Dendritic cell treated with granulocyte-macrophage colony-stimulating factor and Interleukin-4, amounts not matched to agents 40 ng/mL and 50 ng/mL, for 4 days (primary cell): ENCODE results near the gene MFRP.

Experiments used
- H3K27ac Mint-ChIP-seq: one replicate; pipeline ENCODE4 v1.8.0; 2022; ENCODE audit warnings: mild to moderate bottlenecking, mixed read lengths
- H3K27me3 Mint-ChIP-seq: one replicate; pipeline ENCODE4 v1.8.0; 2022; ENCODE audit warnings: mild to moderate bottlenecking, mixed read lengths
- H3K36me3 Mint-ChIP-seq: one replicate; pipeline ENCODE4 v1.8.0; 2022; ENCODE audit warnings: low read depth, mixed read lengths
- H3K4me1 Mint-ChIP-seq: one replicate; pipeline ENCODE4 v1.8.0; 2022; ENCODE audit warnings: low read depth, mixed read lengths
- H3K4me3 Mint-ChIP-seq: one replicate; pipeline ENCODE4 v1.8.0; 2022; ENCODE audit warnings: mild to moderate bottlenecking, moderate library complexity, mixed read lengths
- H3K9me3 Mint-ChIP-seq: one replicate; pipeline ENCODE4 v1.8.0; 2022; ENCODE audit warnings: mixed read lengths
- intact Hi-C: fragments of 100-400 bp; cut with micrococcal nuclease; formaldehyde crosslinking; loops from one replicate; pipeline ENCODE4 v1.15.0; 2022

The MFRP gene

GRCh38 chr11:119315131-119316015 lies 31.1 kb downstream of the MFRP start:
- Mint-ChIP-seq H3K36me3 (no peaks in the 10 kb centered on the region), H3K27me3 (peaks cover 69% of the 10 kb centered on the region), H3K27ac (no peak overlapping the region), H3K4me3 (no peak overlapping the region), H3K9me3 (no peaks in the 10 kb centered on the region), H3K4me1 (peaks cover 17% of the 10 kb centered on the region)
- intact Hi-C loops: no loop called here

DNA sequence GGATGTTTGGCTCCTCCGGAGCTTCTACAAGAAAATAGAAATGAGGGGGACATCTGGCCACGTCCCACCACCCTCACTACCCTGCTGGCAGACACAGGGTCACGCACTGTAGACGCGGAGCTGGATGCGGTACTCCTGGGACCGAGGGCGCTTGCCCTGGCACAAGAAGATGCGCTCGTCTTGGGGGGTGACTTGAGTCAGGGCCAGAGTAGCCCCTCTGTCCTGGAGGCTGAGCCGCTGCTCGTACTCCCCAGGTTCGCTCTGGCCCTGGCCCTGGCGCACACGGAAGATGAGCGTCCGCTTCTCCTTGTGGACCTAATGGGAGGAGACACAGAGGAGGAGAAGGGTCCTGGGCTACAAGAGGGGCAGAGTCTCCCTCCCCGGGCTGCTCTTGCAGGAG lies 31.8 kb downstream of the MFRP start:
- Mint-ChIP-seq H3K4me3 (no peak overlapping the region), H3K27me3 (peaks cover 63% of the 10 kb centered on the region), H3K4me1 (peaks cover 14% of the 10 kb centered on the region), H3K36me3 (peaks cover 3% of the 10 kb centered on the region), H3K27ac (no peak overlapping the region), H3K9me3 (no peaks in the 10 kb centered on the region)
- intact Hi-C loops: no loop called here

DNA sequence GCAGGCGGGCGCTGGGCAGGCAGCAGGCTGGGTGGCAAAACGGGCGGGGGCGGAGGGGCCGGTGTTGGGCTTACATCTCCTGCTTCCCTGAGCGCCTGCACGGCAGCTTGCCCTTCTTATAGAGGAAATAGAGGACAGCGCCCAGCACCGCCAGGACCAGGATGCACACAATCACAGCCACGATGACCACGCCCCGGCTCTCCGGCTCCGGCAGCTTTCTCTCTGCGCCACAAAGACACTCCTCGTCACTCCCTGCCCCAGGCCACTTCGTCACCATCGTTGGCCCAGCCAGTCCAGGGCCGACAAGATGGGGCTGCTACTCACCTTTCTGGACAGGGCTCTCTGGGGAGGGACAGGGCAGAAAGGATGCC lies 35.8 kb downstream of the MFRP start:
- no peak overlapping the region for H3K27ac Mint-ChIP-seq
- intact Hi-C loops: no loop called here
- peaks cover 24% of the 10 kb centered on the region for H3K27me3 Mint-ChIP-seq
- H3K4me3 Mint-ChIP-seq: no peak overlapping the region
- no peaks in the 10 kb centered on the region for H3K9me3 Mint-ChIP-seq
- peaks cover 10% of the 10 kb centered on the region for H3K4me1 Mint-ChIP-seq
- H3K36me3 Mint-ChIP-seq: peaks cover 40% of the 10 kb centered on the region

GRCh38 chr11:119309953-119310681 lies 36.4 kb downstream of the MFRP start:
- peaks cover 18% of the 10 kb centered on the region for H3K27me3 Mint-ChIP-seq
- intact Hi-C loops: no loop called here
- peaks cover 4% of the 10 kb centered on the region for H3K4me1 Mint-ChIP-seq
- H3K27ac Mint-ChIP-seq: no peak overlapping the region
- no peaks in the 10 kb centered on the region for H3K9me3 Mint-ChIP-seq
- peaks cover 46% of the 10 kb centered on the region for H3K36me3 Mint-ChIP-seq
- H3K4me3 Mint-ChIP-seq: no peak overlapping the region

- peaks cover 4% of the 10 kb centered on the region for H3K4me1 Mint-ChIP-seq
- no peak overlapping the region for H3K27ac Mint-ChIP-seq
- peaks cover 53% of the 10 kb centered on the region for H3K36me3 Mint-ChIP-seq
- peaks cover 11% of the 10 kb centered on the region for H3K27me3 Mint-ChIP-seq
- H3K9me3 Mint-ChIP-seq: no peaks in the 10 kb centered on the region
- H3K4me3 Mint-ChIP-seq: no peak overlapping the region
- intact Hi-C loops: no loop called here
These were observed 37.1 kb downstream of the MFRP start for GRCh38 chr11:119309411-119309810.

DNA sequence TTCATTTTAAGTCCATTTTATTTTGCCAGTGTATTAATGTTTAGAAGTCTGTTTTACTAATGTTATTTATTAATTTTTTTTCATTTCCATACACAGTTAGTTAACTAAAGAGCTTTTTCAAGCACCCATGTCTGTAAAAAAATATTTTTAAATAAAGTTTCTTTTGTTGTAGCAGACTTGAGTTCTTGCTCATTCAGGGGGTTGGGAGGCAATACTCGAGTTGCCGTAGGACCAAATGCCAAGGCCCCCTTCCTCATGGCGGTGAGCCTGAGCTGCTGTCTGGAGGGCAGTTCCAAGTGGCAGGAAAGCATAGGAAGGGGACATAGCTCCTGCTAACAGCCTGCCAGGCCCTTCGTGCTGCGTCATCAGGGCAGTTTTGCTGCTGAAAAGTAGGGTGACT lies 38.5 kb downstream of the MFRP start:
- peaks cover 5% of the 10 kb centered on the region for H3K27me3 Mint-ChIP-seq
- H3K9me3 Mint-ChIP-seq: no peaks in the 10 kb centered on the region
- no peak overlapping the region for H3K4me3 Mint-ChIP-seq
- H3K36me3 Mint-ChIP-seq: peaks cover 67% of the 10 kb centered on the region
- H3K4me1 Mint-ChIP-seq: peaks cover 4% of the 10 kb centered on the region
- intact Hi-C loops: no loop called here
- no peak overlapping the region for H3K27ac Mint-ChIP-seq

DNA sequence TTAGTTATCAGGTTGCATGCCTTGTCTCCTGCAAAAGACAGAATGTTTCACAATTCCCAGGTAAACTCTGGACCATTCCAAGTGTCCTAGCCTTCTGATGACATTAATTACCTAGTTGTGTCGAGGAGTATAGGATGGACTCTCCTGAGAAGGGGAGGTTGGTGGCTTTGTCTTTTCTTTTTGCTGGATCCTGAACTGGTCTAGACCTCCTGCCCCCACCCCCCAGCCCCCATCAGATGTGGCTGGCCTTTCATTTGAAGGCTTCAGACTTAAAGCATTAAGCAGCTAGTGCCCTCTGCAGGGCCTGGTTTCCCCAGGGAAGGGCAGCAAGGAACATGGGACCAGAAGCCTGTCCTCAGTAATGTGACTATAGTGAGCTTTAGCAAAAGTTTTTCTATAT lies 39.3 kb downstream of the MFRP start:
- Mint-ChIP-seq H3K9me3 (no peaks in the 10 kb centered on the region), H3K4me1 (peaks cover 4% of the 10 kb centered on the region), H3K4me3 (no peak overlapping the region), H3K27ac (no peak overlapping the region), H3K27me3 (peaks cover 1% of the 10 kb centered on the region), H3K36me3 (peaks cover 75% of the 10 kb centered on the region)
- intact Hi-C loops: no loop called here

DNA sequence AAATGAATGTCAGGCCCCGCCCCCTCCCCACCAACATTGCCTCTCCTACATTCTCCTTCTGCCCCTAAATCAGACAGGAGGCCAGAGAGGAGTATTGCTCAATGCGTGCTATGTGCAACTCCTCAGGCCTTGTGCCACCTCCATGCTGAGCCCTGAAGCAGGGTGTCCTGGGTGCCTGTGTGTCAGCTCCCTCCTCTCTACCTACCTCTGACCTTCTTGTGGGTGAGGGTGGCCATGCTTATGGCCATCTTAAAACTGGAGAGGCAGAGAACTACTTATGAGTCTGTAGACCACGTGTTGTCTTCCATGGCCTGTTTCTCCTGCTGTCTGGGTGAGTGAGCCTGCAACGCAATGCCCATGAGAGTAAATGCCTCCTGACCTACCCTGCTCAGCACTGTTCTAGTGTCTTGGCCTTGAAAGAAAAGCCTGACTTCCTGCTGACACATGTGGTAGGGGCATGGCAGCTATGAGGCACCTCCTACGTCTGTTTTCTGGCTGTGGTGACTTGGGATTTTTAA lies 40.1 kb downstream of the MFRP start:
- intact Hi-C loops: no loop called here
- no peaks in the 10 kb centered on the region for H3K27me3 Mint-ChIP-seq
- H3K36me3 Mint-ChIP-seq: peaks cover 83% of the 10 kb centered on the region
- H3K4me3 Mint-ChIP-seq: no peak overlapping the region
- peaks cover 4% of the 10 kb centered on the region for H3K4me1 Mint-ChIP-seq
- no peak overlapping the region for H3K27ac Mint-ChIP-seq
- H3K9me3 Mint-ChIP-seq: no peaks in the 10 kb centered on the region

DNA sequence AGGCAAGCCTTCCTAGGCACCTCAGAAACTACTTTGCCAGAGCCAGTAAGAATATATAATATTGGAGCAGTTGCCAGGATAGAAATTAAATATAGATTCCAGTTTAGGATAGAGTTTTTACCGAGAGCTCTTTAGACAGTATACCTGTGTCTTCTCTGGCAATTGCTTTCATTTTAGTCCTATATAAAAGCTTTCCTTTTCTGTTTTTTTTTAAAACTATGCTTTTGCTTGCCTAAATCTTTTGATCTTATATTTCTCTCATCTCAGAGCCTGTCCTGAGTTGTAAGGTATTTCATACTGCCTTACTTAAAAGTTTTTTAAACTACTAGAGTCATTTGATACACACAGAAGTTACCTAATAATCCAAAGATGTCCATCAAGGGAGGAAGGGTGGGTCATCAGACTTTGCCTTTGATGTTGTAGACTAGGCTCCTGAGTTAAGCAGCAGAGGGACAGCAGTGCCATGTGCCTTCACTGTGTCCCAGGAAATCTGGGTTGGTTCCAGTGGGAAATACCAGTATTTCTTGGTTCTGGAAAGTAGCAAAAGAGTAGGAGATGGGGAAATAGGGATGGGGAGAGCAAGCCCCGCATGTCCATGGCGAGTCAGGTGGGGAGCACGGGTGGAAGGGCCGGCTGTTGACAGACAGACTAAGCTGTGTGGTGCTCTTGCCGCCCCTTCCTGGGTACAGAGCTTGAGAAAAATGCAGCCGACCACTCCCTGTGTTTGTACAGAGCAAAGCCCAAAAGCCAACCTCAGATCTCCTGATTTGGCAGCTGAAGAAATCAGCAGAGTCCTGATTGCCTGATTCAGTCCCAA lies 40.7 kb downstream of the MFRP start:
- intact Hi-C loops: no loop called here
- Mint-ChIP-seq H3K4me1 (peaks cover 4% of the 10 kb centered on the region), H3K36me3 (peaks cover 89% of the 10 kb centered on the region)

GRCh38 chr11:119303227-119303718 lies 43.2 kb downstream of the MFRP start:
- Mint-ChIP-seq H3K36me3 (peaks cover 97% of the 10 kb centered on the region), H3K4me3 (no peak overlapping the region)
- intact Hi-C loops: no loop called here

More for the DNA sequence above, 40.7 kb downstream of the MFRP start:
- H3K27ac Mint-ChIP-seq: no peak overlapping the region
- H3K4me3 Mint-ChIP-seq: no peak overlapping the region
- H3K27me3 Mint-ChIP-seq: no peaks in the 10 kb centered on the region
- H3K9me3 Mint-ChIP-seq: no peaks in the 10 kb centered on the region

DNA sequence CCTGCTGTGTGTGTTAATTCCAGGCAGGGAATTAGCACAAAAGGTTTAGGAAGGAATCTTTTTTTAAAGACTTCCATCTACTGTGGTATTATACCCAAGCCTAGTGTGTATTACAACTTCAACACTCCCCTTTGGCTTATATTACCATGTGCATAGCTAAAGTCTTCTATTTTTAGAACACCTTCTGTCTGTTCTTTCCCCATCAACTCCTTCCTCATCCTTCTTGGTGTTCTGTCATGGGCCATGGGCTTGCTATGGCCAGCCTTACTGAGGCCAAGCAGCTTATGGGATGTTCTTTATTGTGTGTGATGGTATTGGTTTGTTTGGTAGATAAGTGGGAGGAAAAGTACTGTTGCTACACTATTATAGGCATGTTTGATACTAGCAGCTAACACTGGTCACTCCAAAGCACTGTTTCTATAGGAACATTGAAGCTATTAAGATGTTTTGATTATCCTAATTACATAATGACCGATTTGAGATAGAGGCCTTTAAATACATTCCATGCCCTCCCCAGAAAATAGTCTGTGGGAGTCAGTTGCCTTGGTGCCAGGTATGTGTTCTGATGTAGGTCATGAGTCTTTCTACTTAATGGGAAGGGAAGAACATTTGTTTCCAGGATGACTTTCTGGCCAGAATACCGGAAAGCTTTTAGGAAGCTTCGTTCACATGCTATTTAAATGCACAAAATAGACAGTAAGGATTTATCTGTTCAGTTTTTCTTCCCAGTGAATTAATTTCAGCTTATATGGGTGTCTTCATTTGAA lies 46.1 kb downstream of the MFRP start:
- Mint-ChIP-seq H3K27me3 (no peaks in the 10 kb centered on the region), H3K4me1 (no peaks in the 10 kb centered on the region), H3K9me3 (no peaks in the 10 kb centered on the region), H3K27ac (no peak overlapping the region), H3K4me3 (no peak overlapping the region), H3K36me3 (peaks cover 95% of the 10 kb centered on the region)
- intact Hi-C loops: no loop called here

More at GRCh38 chr11:119303227-119303718, 43.2 kb downstream of the MFRP start:
- Mint-ChIP-seq H3K9me3 (no peaks in the 10 kb centered on the region), H3K27me3 (no peaks in the 10 kb centered on the region), H3K4me1 (no peaks in the 10 kb centered on the region), H3K27ac (no peak overlapping the region)

GRCh38 chr11:119299416-119299815 lies 47.1 kb downstream of the MFRP start:
- Mint-ChIP-seq H3K9me3 (no peaks in the 10 kb centered on the region), H3K4me1 (no peaks in the 10 kb centered on the region), H3K27ac (no peak overlapping the region), H3K27me3 (no peaks in the 10 kb centered on the region), H3K4me3 (no peak overlapping the region), H3K36me3 (peaks cover 90% of the 10 kb centered on the region)
- intact Hi-C loops: no loop called here

DNA sequence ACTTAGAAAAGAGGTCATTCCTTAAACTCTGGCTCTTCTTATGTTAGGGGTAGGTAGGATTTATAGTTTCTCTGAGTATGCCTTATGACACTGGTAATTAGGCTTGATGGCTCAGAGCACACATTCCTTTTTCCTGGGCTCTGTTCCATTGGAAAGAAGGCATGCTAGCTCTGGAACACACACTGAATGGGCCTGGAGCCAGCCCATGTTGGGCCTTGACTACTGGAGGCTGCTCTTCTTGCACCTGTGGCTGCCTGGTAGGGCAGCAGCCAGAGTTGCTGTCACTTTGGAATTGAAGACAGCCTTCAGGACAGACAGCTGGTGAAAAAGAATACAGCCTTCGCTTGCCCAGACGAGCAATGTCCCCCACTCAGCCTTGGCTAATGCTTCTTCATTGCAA lies 47.8 kb downstream of the MFRP start:
- Mint-ChIP-seq H3K27ac (no peak overlapping the region), H3K9me3 (no peaks in the 10 kb centered on the region), H3K4me1 (no peaks in the 10 kb centered on the region), H3K4me3 (no peak overlapping the region), H3K36me3 (peaks cover 85% of the 10 kb centered on the region), H3K27me3 (no peaks in the 10 kb centered on the region)
- intact Hi-C loops: no loop called here
